Smooth muscle cell (in vitro differentiated cells): ENCODE data around the gene ADCY4. TPM values are rescaled to one million over a fixed set of nuclear protein-coding genes. Genes with fewer than 3 reads are reported as not detected.

Experiments
- DNase-seq: peaks from one replicate; lab custom pipeline; 2025; ENCODE audit not compliant: unreplicated experiment; lab: John Stamatoyannopoulos, UW
- H2AFZ ChIP-seq: fragments of 200-600 bp; sonication (generic); 2 replicates; pipeline ENCODE4 v1.6.0; 2016; ENCODE audit warnings: antibody characterized with exemption, low read depth, mild to moderate bottlenecking
- H3F3A ChIP-seq: fragments of 200-600 bp; sonication (generic); 2 replicates; pipeline ENCODE4 v1.6.0; 2017; ENCODE audit warnings: antibody characterized with exemption, low read depth
- H3K27ac ChIP-seq: fragments of 200-600 bp; sonication (generic); 2 replicates; pipeline ENCODE4 v1.5.1; 2016; ENCODE audit warnings: low read depth, mild to moderate bottlenecking
- H3K27me3 ChIP-seq: fragments of 200-600 bp; sonication (generic); 2 replicates; pipeline ENCODE4 v1.6.1; 2016; ENCODE audit warnings: low read depth, mild to moderate bottlenecking
- H3K36me3 ChIP-seq: fragments of 200-600 bp; sonication (generic); 2 replicates; pipeline ENCODE4 v1.5.1; 2016; ENCODE audit warnings: low read depth
- H3K4me1 ChIP-seq: fragments of 200-600 bp; sonication (generic); 2 replicates; pipeline ENCODE4 v1.5.1; 2016; ENCODE audit warnings: low read depth
- H3K4me2 ChIP-seq: fragments of 200-600 bp; sonication (generic); 2 replicates; pipeline ENCODE4 v1.6.0; 2016; ENCODE audit warnings: mild to moderate bottlenecking
- H3K4me3 ChIP-seq: fragments of 200-600 bp; sonication (generic); 2 replicates; pipeline ENCODE4 v1.5.1; 2016; ENCODE audit warnings: mild to moderate bottlenecking
- H3K79me2 ChIP-seq: fragments of 200-600 bp; sonication (generic); 2 replicates; pipeline ENCODE4 v1.6.0; 2016; ENCODE audit warnings: low read depth, mild to moderate bottlenecking
- H3K9ac ChIP-seq: fragments of 200-600 bp; sonication (generic); 2 replicates; pipeline ENCODE4 v1.6.0; 2016; ENCODE audit warnings: low read depth
- H3K9me3 ChIP-seq: fragments of 200-600 bp; sonication (generic); replicated peaks from 2 replicates; pipeline ENCODE4 v1.5.1; 2016; ENCODE audit warnings: low read depth
- H4K20me1 ChIP-seq: fragments of 200-600 bp; sonication (generic); 2 replicates; pipeline ENCODE4 v1.6.0; 2016; ENCODE audit warnings: low read depth
- WGBS: methylation state at CpG from one replicate; pipeline ENCODE4 v1.1.7; 2016; ENCODE audit warnings: low lambda C conversion rate; 5-methylcytosine and 5-hydroxymethylcytosine counted together
- polyA plus RNA-seq: library from polyadenylated mRNA; unstranded; fragments of >200 nt; fragmentation: Nextera tagmentation; extraction: Ambion mirVana; gene quantifications from 2 replicates; pipeline ENCODE4 v1.2.1, GENCODE V29; 2016
- total RNA-seq: library from RNA; depleted of rRNA; stranded (reverse); fragments of >200 nt; gene quantifications from 2 replicates; pipeline ENCODE4 v1.2.3, GENCODE V29; 2014
- TF ChIP-seq, protein P1 (sequence below): fragments of 200-600 bp; sonication (generic); IDR thresholded peaks from 2 replicates; pipeline ENCODE4 v1.5.1; 2017; ENCODE audit warnings: borderline replicate concordance, mild to moderate bottlenecking, antibody characterized with exemption; ENCODE audit not compliant: insufficient read depth, poor library complexity, severe bottlenecking

Gene ADCY4
- total and polyA plus RNA-seq, 2 experiments from 2014 or later: 0.13 TPM; not detected in 1

- Histone ChIP-seq H3K79me2 (no peaks in the 10 kb centered on the region), H3K4me2 (no peak overlapping the region), H3K4me3 (no peak overlapping the region), H3K4me1 (no peaks in the 10 kb centered on the region), H3F3A (no peaks in the 10 kb centered on the region), H3K27me3 (no peaks in the 10 kb centered on the region), H3K9me3 (no peaks in the 10 kb centered on the region), H4K20me1 (no peaks in the 10 kb centered on the region), H3K9ac (no peak overlapping the region), H3K36me3 (no peaks in the 10 kb centered on the region), H2AFZ (no peak overlapping the region), H3K27ac (no peak overlapping the region)
- TF ChIP-seq, protein P1, sequence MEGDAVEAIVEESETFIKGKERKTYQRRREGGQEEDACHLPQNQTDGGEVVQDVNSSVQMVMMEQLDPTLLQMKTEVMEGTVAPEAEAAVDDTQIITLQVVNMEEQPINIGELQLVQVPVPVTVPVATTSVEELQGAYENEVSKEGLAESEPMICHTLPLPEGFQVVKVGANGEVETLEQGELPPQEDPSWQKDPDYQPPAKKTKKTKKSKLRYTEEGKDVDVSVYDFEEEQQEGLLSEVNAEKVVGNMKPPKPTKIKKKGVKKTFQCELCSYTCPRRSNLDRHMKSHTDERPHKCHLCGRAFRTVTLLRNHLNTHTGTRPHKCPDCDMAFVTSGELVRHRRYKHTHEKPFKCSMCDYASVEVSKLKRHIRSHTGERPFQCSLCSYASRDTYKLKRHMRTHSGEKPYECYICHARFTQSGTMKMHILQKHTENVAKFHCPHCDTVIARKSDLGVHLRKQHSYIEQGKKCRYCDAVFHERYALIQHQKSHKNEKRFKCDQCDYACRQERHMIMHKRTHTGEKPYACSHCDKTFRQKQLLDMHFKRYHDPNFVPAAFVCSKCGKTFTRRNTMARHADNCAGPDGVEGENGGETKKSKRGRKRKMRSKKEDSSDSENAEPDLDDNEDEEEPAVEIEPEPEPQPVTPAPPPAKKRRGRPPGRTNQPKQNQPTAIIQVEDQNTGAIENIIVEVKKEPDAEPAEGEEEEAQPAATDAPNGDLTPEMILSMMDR: no peak
- 88% methylated on average over 8 of the region's 8 CpGs for WGBS
- DNase-seq: no peak
Measured at GRCh38 chr14:24381363-24382063, 46.6 kb upstream of the ADCY4 start.

GRCh38 chr14:24379907-24380730 is 45.2 kb upstream of the ADCY4 start:
- DNase-seq: no peak
- no peak overlapping the region for H3K4me2 ChIP-seq
- H2AFZ ChIP-seq: no peak overlapping the region
- no peaks in the 10 kb centered on the region for H3K4me1 ChIP-seq
- no peak overlapping the region for H3K4me3 ChIP-seq
- 85% methylated on average over 14 of the region's 15 CpGs for WGBS
- no peaks in the 10 kb centered on the region for H3K27me3 ChIP-seq
- TF ChIP-seq, protein P1: no peak
- H3K9me3 ChIP-seq: no peaks in the 10 kb centered on the region
- no peak overlapping the region for H3K9ac ChIP-seq
- no peaks in the 10 kb centered on the region for H3K36me3 ChIP-seq
- no peak overlapping the region for H3K27ac ChIP-seq
- no peaks in the 10 kb centered on the region for H3K79me2 ChIP-seq
- no peaks in the 10 kb centered on the region for H3F3A ChIP-seq
- peaks cover under 1% of the 10 kb centered on the region for H4K20me1 ChIP-seq

DNA sequence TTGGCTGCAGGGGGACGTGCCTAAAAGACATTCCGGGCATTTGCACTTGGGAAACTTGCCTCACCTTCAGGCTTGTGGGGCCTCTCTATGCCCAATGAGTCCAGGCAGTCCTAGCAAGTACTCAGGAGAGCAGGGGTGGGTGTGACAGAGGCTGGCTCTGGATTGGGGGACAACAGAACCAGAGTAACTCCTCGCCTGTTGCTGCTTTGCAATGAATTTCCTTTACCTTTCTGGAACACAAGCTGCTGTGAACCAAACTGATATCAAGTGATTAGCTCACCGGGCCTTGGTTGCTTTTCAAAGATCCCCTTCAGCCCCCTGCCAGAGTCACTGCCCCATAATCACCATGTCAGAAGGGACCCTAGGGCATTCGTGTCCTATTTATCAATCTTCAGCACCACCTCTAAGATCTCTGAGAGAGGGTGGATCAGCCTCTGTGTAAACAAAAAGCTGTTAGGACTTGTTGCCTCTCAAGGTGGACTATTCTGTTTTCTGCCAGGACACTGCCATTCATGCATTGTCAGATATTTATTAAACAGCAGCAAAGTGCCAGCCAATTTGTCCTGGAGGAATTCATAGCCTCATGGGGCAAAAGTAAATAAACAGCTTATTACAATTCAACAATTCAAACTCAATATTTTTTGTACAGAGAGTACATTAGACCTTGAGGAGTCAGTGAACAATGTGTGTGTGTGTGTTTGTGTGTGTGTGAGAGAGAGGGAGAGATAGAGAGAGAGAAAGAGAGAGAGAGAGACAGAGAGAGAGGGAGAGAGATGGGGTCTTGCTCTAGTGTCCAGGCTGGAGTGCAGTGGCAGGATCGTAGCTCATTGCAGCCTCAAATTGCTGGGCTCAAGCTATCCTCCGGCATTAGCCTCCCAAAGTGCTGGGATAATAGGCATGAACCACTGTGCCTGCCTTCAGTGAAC is 44.4 kb upstream of the ADCY4 start:
- TF ChIP-seq, protein P1: no peak
- DNase-seq: no peak
- H3K79me2 ChIP-seq: no peaks in the 10 kb centered on the region
- no peaks in the 10 kb centered on the region for H3F3A ChIP-seq
- peaks cover 9% of the 10 kb centered on the region for H4K20me1 ChIP-seq
- no peak overlapping the region for H3K27ac ChIP-seq
- H3K4me3 ChIP-seq: no peak overlapping the region
- H3K36me3 ChIP-seq: no peaks in the 10 kb centered on the region
- H3K4me2 ChIP-seq: no peak overlapping the region
- no peaks in the 10 kb centered on the region for H3K27me3 ChIP-seq
- 87% methylated on average over 7 of the region's 7 CpGs for WGBS
- H3K4me1 ChIP-seq: no peaks in the 10 kb centered on the region
- no peak overlapping the region for H2AFZ ChIP-seq
- no peaks in the 10 kb centered on the region for H3K9me3 ChIP-seq
- H3K9ac ChIP-seq: no peak overlapping the region
